Stimulated activated CD4-positive, alpha-beta T cell treated with anti-CD3 and anti-CD28 coated beads, TNF-alpha, amount 100 ng/mL, for 4 hours (primary cell): ENCODE data around the gene VWC2.

ENCODE experiments used
- DNase-seq, 3 experiments: peaks; one replicate each; pipeline ENCODE4 v3.0.0-alpha.2; 2020; ENCODE audit warnings: low read depth in 3 of 3

Gene VWC2

DNA sequence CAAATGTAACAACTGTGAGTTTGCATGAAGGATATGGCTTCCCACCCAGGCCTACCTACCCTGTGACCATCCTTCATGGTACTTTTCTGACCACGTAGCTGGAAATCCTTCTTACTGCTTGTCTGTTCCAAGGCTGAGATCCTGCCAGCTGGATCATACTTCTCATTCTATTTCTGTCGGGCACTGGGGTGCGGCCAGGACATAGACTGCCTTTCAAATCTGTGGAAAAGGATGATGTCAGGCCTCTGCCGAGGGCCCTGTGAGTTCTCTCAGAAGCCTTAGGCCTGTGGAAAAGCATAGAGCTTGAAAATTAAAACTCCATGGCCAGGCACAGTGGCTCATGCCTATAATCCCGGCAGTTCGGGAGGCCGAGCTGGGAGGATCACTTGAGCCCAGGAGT, 10.0 kb downstream of the VWC2 start:
- no peak for DNase-seq

DNA sequence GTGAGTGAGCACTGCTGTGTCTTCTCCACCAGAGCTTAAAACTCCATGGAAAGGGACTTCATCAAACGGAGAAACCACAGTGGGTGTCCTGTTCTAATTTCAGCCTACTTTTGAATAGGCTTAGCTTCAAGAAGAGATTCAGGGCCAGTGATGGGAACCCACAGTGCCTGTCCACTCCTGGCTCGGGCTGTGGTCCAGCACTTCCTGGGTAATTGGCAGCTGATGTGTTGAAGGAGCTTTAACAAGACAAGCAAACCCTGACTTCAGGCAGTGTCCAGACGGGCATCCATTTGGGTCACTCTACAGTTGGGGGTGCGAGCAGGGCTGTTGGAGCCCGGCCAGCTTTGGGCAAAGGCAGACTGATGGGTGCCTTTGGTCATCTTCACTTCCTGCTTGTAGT, 14.5 kb downstream of the VWC2 start:
- DNase-seq, result no peak

DNA sequence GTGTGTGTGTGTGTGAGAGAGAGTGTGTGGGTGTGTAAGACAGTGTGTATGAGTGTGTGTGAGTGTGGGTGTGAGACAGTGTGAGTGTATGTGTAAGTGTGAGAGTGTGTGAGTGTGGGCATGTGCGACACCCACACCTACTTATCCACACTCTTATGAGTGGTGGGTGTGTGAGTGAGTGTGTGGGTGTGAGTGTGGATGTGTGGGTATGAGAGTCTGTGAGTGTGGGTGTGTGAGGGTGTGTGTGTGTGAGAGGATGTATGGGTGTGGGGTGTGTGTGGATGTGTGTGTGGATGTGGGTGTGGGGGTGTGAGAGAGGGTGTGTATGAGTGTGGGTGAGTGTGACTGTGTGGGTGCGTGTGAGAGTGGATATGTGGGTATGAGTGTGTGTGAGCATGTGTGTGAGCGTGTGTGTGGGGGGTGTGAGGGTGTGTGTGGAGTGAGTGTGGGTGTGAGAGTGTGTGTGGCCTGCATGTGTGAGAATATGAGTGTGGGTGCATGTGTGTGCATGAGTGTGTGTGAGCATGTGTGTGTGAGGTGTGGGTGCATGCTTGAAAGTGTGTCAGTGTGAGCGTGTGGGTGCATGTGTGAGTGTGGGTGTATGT, 15.1 kb downstream of the VWC2 start:
- DNase-seq, result no peak

- DNase-seq, result no peak
Observed at GRCh38 chr7:49789736-49790135, 16.3 kb downstream of the VWC2 start.

- no peak for DNase-seq
Observed at GRCh38 chr7:49790209-49790608, 16.8 kb downstream of the VWC2 start.

- DNase-seq, result no peak
Observed at GRCh38 chr7:49791088-49791741, 17.8 kb downstream of the VWC2 start.

DNA sequence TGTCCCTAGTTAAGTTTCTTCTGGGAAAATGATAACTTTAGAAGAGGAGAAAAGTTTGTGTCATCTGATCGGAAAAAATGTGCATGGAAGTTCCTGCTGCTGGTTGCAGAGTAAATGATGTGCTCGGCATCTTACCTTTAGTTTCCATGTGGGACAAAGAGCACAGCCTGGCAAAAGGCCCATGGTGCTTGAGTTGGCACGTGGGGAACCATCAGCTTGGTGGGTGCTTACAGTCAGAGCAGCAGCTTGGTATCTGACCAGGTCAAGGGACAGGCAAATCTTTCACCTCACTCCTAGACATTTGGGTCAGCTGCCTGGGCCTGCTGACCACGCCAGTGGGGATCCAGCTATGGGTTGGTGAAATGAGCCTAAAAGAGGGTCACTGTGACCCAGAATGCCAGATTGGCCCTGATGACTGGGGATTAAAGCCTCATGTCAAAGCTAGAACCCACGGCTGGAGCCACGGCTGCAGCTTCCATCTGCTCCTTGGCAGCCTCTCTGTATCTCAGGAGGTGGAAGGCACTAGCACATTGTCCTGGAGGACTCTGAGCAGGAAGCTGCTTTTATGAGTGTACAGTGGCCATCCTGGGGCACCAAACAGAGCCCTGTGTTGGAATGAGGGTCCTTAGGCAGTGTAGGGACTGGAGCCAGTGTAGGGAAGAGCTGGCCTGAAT, 24.7 kb downstream of the VWC2 start:
- no peak for DNase-seq

GRCh38 chr7:49800031-49800430, 26.6 kb downstream of the VWC2 start:
- DNase-seq, result no peak

GRCh38 chr7:49802600-49802999, 29.2 kb downstream of the VWC2 start:
- no peak for DNase-seq

- no peak for DNase-seq
Observed at GRCh38 chr7:49803812-49804211, 30.4 kb downstream of the VWC2 start.

GRCh38 chr7:49805371-49806007, 32.1 kb downstream of the VWC2 start:
- DNase-seq, result no peak

GRCh38 chr7:49812534-49812933, 39.1 kb downstream of the VWC2 start:
- no peak for DNase-seq

DNA sequence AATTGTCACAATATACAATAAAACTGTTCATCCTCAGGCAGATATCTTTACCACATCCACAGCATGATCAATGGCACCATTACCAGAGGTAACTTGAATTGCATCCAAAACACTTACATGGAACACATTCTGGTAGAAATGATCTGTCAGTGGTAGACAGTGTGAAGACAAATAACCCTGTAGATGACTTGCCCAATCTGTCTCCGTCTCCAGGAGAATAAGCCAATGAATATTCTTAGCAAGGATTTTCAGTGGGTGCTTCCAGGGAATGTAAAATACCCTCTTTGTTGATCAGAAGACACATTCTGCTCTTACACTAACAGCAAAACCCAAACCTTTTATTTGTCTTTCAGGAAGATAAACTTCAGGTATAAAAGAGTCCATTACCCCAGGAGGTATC, 43.8 kb downstream of the VWC2 start:
- no peak for DNase-seq

DNA sequence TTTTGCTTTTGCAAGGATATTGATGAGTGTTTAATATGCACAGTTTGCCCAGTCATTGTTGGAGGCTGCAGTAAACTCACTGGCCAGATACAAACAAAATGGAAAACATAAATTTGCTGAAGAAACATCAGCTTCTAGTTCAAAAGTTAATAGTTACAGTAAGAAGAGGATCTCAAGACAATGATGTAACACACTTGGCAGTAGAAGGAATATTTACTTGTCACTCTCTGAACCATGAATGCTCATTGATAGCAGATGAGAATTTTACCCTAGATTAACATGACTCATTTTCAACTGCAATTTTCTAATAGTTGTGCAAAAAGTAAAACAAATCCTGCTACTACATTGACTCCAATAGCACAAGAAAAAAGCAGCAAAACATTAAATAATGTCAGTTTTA, 47.7 kb downstream of the VWC2 start:
- no peak for DNase-seq

GRCh38 chr7:49822856-49823255, 49.4 kb downstream of the VWC2 start:
- no peak for DNase-seq

- DNase-seq, result no peak
Observed at GRCh38 chr7:49823566-49823965, 50.1 kb downstream of the VWC2 start.

- no peak for DNase-seq
Observed at GRCh38 chr7:49839863-49840645, 66.6 kb downstream of the VWC2 start.

DNA sequence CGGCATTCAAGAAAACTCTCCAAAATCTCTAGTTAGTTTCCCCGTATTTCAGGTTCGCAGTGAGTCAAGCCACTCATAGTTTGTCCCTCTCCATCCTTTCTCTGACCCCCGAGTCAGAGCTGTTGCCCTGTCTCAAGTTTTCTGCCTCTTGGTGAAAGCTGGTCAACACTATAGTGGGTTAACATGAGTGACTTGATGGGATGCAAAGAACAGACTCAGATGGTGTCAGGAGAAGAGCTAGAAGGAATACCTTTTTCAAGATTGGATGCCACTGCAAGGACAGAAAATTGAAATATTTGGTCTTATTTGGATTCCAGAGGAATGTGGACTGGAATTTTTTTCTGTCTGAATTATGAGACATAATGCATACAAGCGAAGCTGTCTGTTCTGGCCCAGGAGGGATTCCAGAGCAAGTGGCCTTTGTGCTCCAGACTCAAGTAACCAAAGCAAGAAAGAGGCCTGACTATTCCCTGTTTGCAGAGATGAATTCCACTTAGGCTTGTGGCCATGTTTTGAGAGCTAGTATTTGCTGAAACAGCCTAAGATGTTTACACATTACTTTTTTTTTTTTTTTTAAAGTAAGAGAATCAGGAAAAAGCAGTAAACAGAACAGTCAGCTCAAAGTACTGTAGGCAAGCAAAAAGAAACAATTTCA, 67.4 kb downstream of the VWC2 start:
- no peak for DNase-seq

DNA sequence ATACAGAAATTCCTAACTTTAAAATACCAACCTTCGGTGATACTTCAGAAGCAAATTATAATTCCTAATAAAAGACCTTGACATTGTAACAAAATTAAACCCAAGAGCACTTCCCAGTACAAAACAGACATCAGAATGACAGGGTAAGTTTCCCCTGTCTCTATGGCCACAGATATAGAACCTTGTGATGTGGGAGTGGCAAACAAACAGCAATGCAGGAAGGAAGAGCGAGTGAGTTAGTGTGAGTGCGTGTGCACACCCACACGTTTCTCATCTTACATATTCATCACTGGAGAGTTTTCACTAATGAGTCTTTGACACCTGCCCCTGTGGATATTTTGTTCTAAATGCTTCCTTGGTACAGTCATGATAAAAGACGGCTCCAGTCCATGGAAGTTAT, 72.2 kb downstream of the VWC2 start:
- DNase-seq, result no peak

DNA sequence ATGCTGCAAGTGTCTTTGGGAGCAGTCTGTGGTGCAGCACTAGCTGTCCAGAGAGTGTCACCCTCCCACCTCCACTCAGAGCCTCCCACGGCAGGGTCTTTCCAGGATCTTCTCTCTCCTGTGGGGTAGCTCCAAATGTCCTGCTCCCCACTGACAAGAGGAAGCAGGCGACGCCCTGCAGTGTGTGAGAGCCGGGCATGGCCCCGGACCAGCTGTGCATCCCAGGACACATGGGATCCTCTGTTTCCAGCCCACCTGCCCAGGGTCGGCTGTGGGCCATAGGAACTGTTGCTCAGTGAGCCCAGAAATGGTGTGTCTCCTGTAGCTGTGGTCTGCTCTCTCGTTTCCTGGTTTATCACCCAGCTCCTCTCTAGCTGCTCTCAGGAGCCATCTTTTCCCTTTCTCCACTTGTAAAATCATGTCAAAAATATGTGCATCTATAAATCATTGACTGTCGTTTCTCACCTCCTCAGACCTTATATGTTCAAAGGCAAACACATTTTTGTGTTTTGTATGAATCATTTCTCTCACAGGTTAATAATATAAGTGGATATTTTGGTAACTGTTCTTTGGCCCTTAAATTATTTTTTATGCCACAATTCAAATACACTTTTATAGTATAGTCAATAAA, 74.9 kb downstream of the VWC2 start:
- DNase-seq, result no peak
